NB4 (cell line): ENCODE measurements around the gene STH.

Source experiments
- DNase-seq: peaks from one replicate; pipeline ENCODE4 v3.0.0; 2010; ENCODE audit warnings: low read depth
- H3K4me3 ChIP-seq: one replicate; pipeline ENCODE4 v1.5.1; 2011; ENCODE audit warnings: mild to moderate bottlenecking, low read depth, low read length, moderate library complexity
- CTCF ChIP-seq: IDR thresholded peaks from one replicate; pipeline ENCODE4 v1.5.1; 2012; ENCODE audit warnings: low read depth, low read length
- MAX ChIP-seq: IDR thresholded peaks from 2 replicates; pipeline ENCODE4 v1.6.1; 2011; ENCODE audit warnings: low read depth, low read length
- MYC ChIP-seq: IDR thresholded peaks from 2 replicates; pipeline ENCODE4 v1.6.1; 2011; ENCODE audit warnings: low read depth, low read length
- POLR2A ChIP-seq: IDR thresholded peaks from 2 replicates; pipeline ENCODE4 v1.6.1; 2011; ENCODE audit warnings: mild to moderate bottlenecking; ENCODE audit not compliant: insufficient read length; ENCODE audit errors: extremely low read depth

The STH gene

GRCh38 chr17:46043606-46044005 is 44.6 kb downstream of the STH start:
- DNase-seq, result no peak
- TF ChIP-seq POLR2A (no peak), MYC (no peak), MAX (no peak)
- no peak overlapping the region for H3K4me3 ChIP-seq

- TF ChIP-seq MYC (no peak), CTCF (peak; percentile 56), MAX (no peak)
- peak; percentile 68 for DNase-seq
- no peak overlapping the region for H3K4me3 ChIP-seq
These were observed 45.4 kb downstream of the STH start for GRCh38 chr17:46044286-46044928.

DNA sequence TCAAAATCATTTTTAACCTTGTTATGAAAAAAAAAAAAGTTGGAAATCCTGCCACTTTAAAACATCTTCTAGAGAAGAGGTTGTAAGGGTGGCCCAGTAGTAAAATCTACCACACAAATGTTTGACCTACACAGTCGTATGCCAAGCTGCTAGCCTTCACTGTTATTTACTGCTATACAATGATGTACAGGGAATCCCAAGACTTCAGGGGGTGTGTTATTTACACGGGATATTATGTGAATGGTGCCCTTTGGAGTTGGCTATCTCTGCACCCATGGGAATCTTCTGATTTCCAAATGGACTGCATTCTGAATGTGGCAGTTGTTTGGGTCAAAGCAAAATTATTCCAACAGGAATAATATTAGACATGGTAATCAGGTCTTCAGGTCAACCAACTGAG is 45.9 kb downstream of the STH start:
- DNase-seq, result no peak
- H3K4me3 ChIP-seq, result no peak overlapping the region
- TF ChIP-seq CTCF, result no peak
- TF ChIP-seq POLR2A, result no peak
- no peak for TF ChIP-seq MYC
- no peak for TF ChIP-seq MAX

DNA sequence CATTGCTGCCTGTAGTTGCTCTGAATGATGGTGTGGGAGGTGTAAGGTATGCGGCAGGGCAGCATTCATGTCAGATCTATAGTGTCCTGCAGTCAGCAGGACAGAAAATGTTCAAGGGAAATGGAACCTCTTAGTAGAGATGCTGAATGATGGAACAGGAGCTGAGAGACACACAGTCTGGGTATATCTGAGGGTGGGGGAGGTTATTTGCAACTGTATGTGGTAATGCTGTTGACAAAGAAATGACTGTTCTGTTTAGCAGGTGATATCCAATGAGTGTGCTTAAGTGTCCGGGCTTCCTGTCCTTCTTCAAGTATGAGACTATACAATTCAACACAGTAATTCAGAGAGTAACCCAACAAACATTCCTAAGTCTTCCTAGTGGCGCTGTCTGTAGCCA is 46.6 kb downstream of the STH start:
- H3K4me3 ChIP-seq, result no peak overlapping the region
- no peak for DNase-seq
- TF ChIP-seq CTCF (no peak), MYC (no peak), MAX (no peak), POLR2A (no peak)

DNA sequence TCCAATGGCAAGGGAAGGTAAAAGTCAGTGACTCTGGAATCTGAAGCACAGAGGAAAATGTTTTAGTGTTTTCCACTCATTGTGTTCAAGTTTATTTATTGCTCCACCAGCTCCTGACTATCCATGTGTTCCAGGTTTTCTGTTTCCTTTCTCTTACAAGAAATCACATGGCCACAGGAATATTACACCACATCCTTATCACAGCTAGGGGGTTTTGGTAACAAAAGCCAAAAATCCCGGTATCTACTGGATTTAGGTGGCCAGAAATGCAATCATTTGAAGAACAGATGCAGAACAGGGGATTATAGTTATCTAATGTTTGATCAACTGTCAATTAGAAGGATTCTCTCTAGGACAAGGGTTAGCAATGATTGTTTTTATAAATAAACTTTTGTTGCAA is 47.9 kb downstream of the STH start:
- TF ChIP-seq MYC (no peak), MAX (no peak), CTCF (no peak), POLR2A (no peak)
- H3K4me3 ChIP-seq, result no peak overlapping the region
- DNase-seq, result no peak

GRCh38 chr17:46047398-46047797 is 48.3 kb downstream of the STH start:
- DNase-seq, result no peak
- H3K4me3 ChIP-seq, result no peak overlapping the region
- TF ChIP-seq MAX, result no peak
- TF ChIP-seq POLR2A, result no peak
- no peak for TF ChIP-seq MYC
- TF ChIP-seq CTCF, result no peak
